HCT116 (cell line): ENCODE data around the gene MRPL34. TPM values are rescaled to one million over a fixed set of nuclear protein-coding genes. Genes with fewer than 3 reads are reported as not detected.

Experiments used
- ATAC-seq: fragments of 200-7000 bp; cut with Tn5 transposase; 2 replicates; pipeline ENCODE4 v1.9.1; 2020; ENCODE audit warnings: mild to moderate bottlenecking, moderate library complexity
- BruUV-seq: library from RNA; stranded (reverse); fragments of 400-500 nt; replicated peaks from 2 replicates; lab custom pipeline; 2021; lab: Mats Ljungman, UMichigan
- CTCF ChIA-PET: fragments of 300-600 bp; sonication (Branson Sonifier 250); formaldehyde crosslinking; loops from one replicate; lab custom pipeline; 2021; ENCODE audit warnings: antibody characterized with exemption; lab: Charles Lee
- POLR2A ChIA-PET: fragments of 300-600, 350-600 bp; sonication (Branson Sonifier 250); formaldehyde crosslinking; loops from one replicate; lab custom pipeline; 2021; ENCODE audit warnings: antibody characterized with exemption; lab: Charles Lee
- RAD21 ChIA-PET, 2 experiments: fragments of 300-600 bp; sonication (Branson Sonifier 250); formaldehyde crosslinking; loops; one replicate each; lab custom pipeline; 2023; ENCODE audit warnings: low total read pairs in 2 of 2; ENCODE audit not compliant: uncharacterized antibody in 2 of 2, unreplicated experiment in 2 of 2, low non-redundant PET in 1 of 2; lab: Charles Lee
- DNase-seq: peaks from one replicate; pipeline ENCODE4 v3.0.0-alpha.2; 2010; ENCODE audit warnings: low read depth, low spot score
- H2AFZ ChIP-seq: fragments of 200-600 bp; shearing (Covaris generic), sonication (generic); 2 replicates; pipeline ENCODE4 v1.6.1; 2017; ENCODE audit warnings: low read depth, mixed run types, mixed read lengths, antibody characterized with exemption, low read length; ENCODE audit not compliant: poor library complexity, severe bottlenecking
- H3K27ac ChIP-seq: 2 replicates; pipeline ENCODE4 v1.5.1; 2012; ENCODE audit warnings: low read depth, low read length
- H3K27me3 ChIP-seq: fragments of 200-600 bp; sonication (generic); 2 replicates; pipeline ENCODE4 v1.6.1; 2016; ENCODE audit warnings: mixed run types, low read length, mixed read lengths; ENCODE audit not compliant: insufficient read depth
- H3K36me3 ChIP-seq, 2 experiments: fragments of 200-500 bp in 1 of 2; fragments of 200-600 bp in 1 of 2; sonication (Bioruptor generic) in 1 of 2; sonication (generic) in 1 of 2; 2 replicates each; pipeline versions ENCODE4 v1.5.1 to v1.6.1; 2014 to 2016; ENCODE audit warnings: low read length in 2 of 2, inconsistent platforms in 1 of 2, mixed read lengths in 1 of 2, mixed run types in 1 of 2; ENCODE audit not compliant: insufficient read depth in 2 of 2, control insufficient read depth in 1 of 2
- H3K4me1 ChIP-seq, 2 experiments: fragments of 200-600 bp in 1 of 2; sonication (generic) in 1 of 2; 2 replicates each; pipeline versions ENCODE4 v1.5.1 to v1.6.1; 2012 to 2017; ENCODE audit warnings: low read length in 2 of 2, inconsistent platforms in 1 of 2, mild to moderate bottlenecking in 1 of 2, mixed read lengths in 1 of 2, mixed run types in 1 of 2, moderate library complexity in 1 of 2; ENCODE audit not compliant: insufficient read depth in 2 of 2, control insufficient read depth in 1 of 2
- H3K4me2 ChIP-seq: fragments of 200-600 bp; sonication (generic); 2 replicates; pipeline ENCODE4 v1.6.1; 2017; ENCODE audit warnings: mixed run types, low read length, mixed read lengths
- H3K4me3 ChIP-seq, 2 experiments: fragments of 200-600 bp in 1 of 2; sonication (generic) in 1 of 2; replicated peaks in 1 of 2; 2 replicates each; pipeline ENCODE4 v1.5.1; 2011 to 2016; ENCODE audit warnings: low read length in 2 of 2, control low read depth in 1 of 2, low read depth in 1 of 2, mild to moderate bottlenecking in 1 of 2, mixed read lengths in 1 of 2, mixed run types in 1 of 2
- H3K79me2 ChIP-seq: fragments of 200-600 bp; sonication (generic); 2 replicates; pipeline ENCODE4 v1.6.1; 2017; ENCODE audit warnings: mild to moderate bottlenecking, mixed run types, low read length, moderate library complexity, mixed read lengths; ENCODE audit not compliant: insufficient read depth
- H3K9ac ChIP-seq: fragments of 200-600 bp; sonication (generic); 2 replicates; pipeline ENCODE4 v1.6.1; 2016; ENCODE audit warnings: low read length, mixed read lengths
- H3K9me2 ChIP-seq: fragments of 200-600 bp; sonication (generic), shearing (Covaris generic); 2 replicates; pipeline ENCODE4 v1.6.1; 2017; ENCODE audit warnings: mixed run types, mild to moderate bottlenecking, moderate library complexity; ENCODE audit not compliant: insufficient read depth
- H3K9me3 ChIP-seq, 2 experiments: fragments of 200-500 bp in 1 of 2; fragments of 200-600 bp in 1 of 2; sonication (Bioruptor generic) in 1 of 2; sonication (generic) in 1 of 2; 2 replicates each; pipeline ENCODE4 v1.6.1; 2014 to 2017; ENCODE audit warnings: low read length in 2 of 2, mixed read lengths in 2 of 2, inconsistent platforms in 1 of 2, low read depth in 1 of 2, mild to moderate bottlenecking in 1 of 2, mixed run types in 1 of 2, moderate library complexity in 1 of 2; ENCODE audit not compliant: control insufficient read depth in 1 of 2, insufficient read depth in 1 of 2
- H4K20me1 ChIP-seq: fragments of 200-600 bp; sonication (generic), shearing (Covaris generic); 2 replicates; pipeline ENCODE4 v1.6.1; 2017; ENCODE audit warnings: mixed run types, mild to moderate bottlenecking, moderate library complexity; ENCODE audit not compliant: insufficient read depth
- CTCF ChIP-seq, 3 experiments: fragments of 200-600 bp in 1 of 3; sonication (generic) in 1 of 3; IDR thresholded peaks in 2 of 3; conservative IDR thresholded peaks in 1 of 3; 2 replicates each; pipeline ENCODE4 v1.5.1; 2012 to 2017; ENCODE audit warnings: low read depth in 2 of 3, low read length in 2 of 3, antibody characterized with exemption in 1 of 3, borderline replicate concordance in 1 of 3, control low read depth in 1 of 3, mild to moderate bottlenecking in 1 of 3, mixed read lengths in 1 of 3, mixed run types in 1 of 3, moderate library complexity in 1 of 3; ENCODE audit not compliant: insufficient read depth in 1 of 3
- JUND ChIP-seq: IDR thresholded peaks from 2 replicates; pipeline ENCODE4 v1.6.1; 2012
- POLR2AphosphoS5 ChIP-seq: IDR thresholded peaks from 2 replicates; pipeline ENCODE4 v1.6.1; 2011; ENCODE audit warnings: mild to moderate bottlenecking, low read depth, low read length, moderate library complexity
- REST ChIP-seq: IDR thresholded peaks from 2 replicates; pipeline ENCODE4 v1.6.1; 2012; ENCODE audit warnings: low read depth
- TCF7L2 ChIP-seq: IDR thresholded peaks from 2 replicates; pipeline ENCODE4 v1.7.0; 2011; ENCODE audit warnings: borderline replicate concordance, inconsistent platforms; ENCODE audit not compliant: insufficient read depth, insufficient read length; ENCODE audit errors: extremely low read depth
- intact Hi-C: fragments of 100-400 bp; cut with micrococcal nuclease; formaldehyde crosslinking; loops from 2 replicates; pipeline ENCODE4 v1.10.0; 2022
- total RNA-seq: library from RNA; stranded (reverse); gene quantifications from one replicate; pipeline ENCODE4 v1.2.1, GENCODE V29; 2021; ENCODE audit not compliant: unreplicated experiment
- TF ChIP-seq, protein P1 (sequence below): IDR thresholded peaks from 2 replicates; pipeline ENCODE4 v1.6.1; 2011; ENCODE audit warnings: mild to moderate bottlenecking, low read length, moderate library complexity; ENCODE audit not compliant: insufficient replicate concordance; ENCODE audit errors: extremely low read depth

MRPL34 gene
- total RNA-seq, 1 experiment from 2014 or later, result 114 TPM

GRCh38 chr19:17340871-17341357, 35.2 kb downstream of the MRPL34 start:
- no peak for ATAC-seq

More at GRCh38 chr19:17340871-17341357, 35.2 kb downstream of the MRPL34 start:
- Histone ChIP-seq H3K36me3 (peaks cover 3 to 9% of the 10 kb centered on the region in 2 experiments; a peak in 1 of 4 replicates), H3K79me2 (peaks cover 16% of the 10 kb centered on the region), H2AFZ (no peak overlapping the region), H3K4me3 (no peak overlapping the region), H3K4me2 (peak overlapping the region; percentile 56), H3K27me3 (no peaks in the 10 kb centered on the region), H3K9me2 (no peaks in the 10 kb centered on the region), H3K9ac (no peak overlapping the region), H3K27ac (peak overlapping the region; percentile 54; the same call in 1 of the 2 replicates), H3K4me1 (peaks cover 28 to 43% of the 10 kb centered on the region in 2 experiments), H4K20me1 (no peaks in the 10 kb centered on the region), H3K9me3 (no peaks in the 10 kb centered on the region)
- TF ChIP-seq REST (no peak), POLR2AphosphoS5 (no peak), JUND (no peak), CTCF (IDR thresholded peaks at IDR 0.05 in 2 of 3, conservative IDR thresholded peaks at IDR 0.05 in 1 of 3; ENCODE audit: borderline replicate concordance in 1 of 3, insufficient read depth in 1 of 3, low read depth in 2 of 3, low read length in 2 of 3) (peak in 2 of 3 experiments; percentile 9 to 37; a peak in 2 of 6 replicates), TCF7L2 (no peak)
- TF ChIP-seq, protein P1, sequence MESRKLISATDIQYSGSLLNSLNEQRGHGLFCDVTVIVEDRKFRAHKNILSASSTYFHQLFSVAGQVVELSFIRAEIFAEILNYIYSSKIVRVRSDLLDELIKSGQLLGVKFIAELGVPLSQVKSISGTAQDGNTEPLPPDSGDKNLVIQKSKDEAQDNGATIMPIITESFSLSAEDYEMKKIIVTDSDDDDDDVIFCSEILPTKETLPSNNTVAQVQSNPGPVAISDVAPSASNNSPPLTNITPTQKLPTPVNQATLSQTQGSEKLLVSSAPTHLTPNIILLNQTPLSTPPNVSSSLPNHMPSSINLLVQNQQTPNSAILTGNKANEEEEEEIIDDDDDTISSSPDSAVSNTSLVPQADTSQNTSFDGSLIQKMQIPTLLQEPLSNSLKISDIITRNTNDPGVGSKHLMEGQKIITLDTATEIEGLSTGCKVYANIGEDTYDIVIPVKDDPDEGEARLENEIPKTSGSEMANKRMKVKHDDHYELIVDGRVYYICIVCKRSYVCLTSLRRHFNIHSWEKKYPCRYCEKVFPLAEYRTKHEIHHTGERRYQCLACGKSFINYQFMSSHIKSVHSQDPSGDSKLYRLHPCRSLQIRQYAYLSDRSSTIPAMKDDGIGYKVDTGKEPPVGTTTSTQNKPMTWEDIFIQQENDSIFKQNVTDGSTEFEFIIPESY, result no peak
- no peak for DNase-seq
- ChIA-PET POLR2A (no interaction called here), RAD21 (no interaction called here), CTCF (no interaction called here)
- BruUV-seq, result no TSS peak
- intact Hi-C loops, result no loop called here
